Stimulated activated CD4-positive, alpha-beta T cell treated with anti-CD3 and anti-CD28 coated beads, TNF-alpha, amount 100 ng/mL, for 48 hours (primary cell): ENCODE results near the gene ATG16L2.
"Not testable (repeated sequence)": the region's sequence is repeated elsewhere in the genome, so short reads cannot be mapped to it uniquely, and the experiment has no call there.

Experiments used
- DNase-seq, 3 donors: peaks; one replicate each; pipeline ENCODE4 v3.0.0-alpha.2; 2020; ENCODE audit warnings: low read depth in 3 of 3

Gene ATG16L2

DNA sequence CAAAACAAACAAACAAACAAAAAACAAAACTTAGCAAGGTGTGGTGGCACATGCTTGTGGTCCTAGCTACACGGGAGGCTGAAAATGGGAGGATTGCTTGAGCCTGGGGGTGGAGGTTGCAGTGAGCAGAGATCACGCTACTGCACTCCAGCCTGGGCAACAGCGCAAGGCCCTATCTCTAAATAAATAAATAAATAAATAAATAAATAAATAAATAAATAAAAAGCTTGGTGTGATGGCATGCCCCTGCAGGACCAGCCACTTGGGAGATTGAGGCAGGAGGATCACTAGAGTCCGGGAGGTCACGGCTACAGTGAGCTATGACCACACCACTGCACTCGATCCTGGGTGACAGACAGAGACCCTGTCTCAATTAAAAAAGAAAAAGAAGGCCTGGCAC lies 11.4 kb upstream of the ATG16L2 start:
- no peak for DNase-seq

GRCh38 chr11:72805216-72805615 lies 9.0 kb upstream of the ATG16L2 start:
- DNase-seq = no peak

GRCh38 chr11:72806378-72806777 lies 7.8 kb upstream of the ATG16L2 start:
- DNase-seq = not testable (repeated sequence)

GRCh38 chr11:72807021-72807693 lies 7.1 kb upstream of the ATG16L2 start:
- no peak for DNase-seq

GRCh38 chr11:72807792-72808191 lies 6.4 kb upstream of the ATG16L2 start:
- DNase-seq = no peak

DNA sequence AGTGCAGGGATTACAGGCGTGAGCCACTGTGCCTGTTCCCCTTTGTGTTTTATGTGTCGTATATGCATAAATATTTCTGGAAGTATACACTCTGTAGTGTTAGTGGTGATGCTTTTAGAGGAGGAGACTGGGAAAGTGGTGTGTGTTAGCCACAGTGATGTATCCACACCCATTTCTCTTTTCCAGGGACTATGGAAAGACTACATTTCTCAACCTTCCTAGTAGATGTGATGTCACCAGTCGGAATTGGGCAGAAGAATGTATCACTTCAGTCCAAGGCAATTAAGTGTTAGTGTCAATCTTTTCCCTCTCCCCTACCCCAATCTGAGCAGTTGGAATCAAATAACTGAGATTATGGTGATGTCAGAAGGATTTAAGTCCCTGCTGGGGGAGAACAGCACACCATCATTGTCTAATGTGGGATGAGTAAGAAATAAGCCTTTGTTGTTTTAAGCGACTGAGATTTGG lies 5.8 kb upstream of the ATG16L2 start:
- DNase-seq = no peak

GRCh38 chr11:72811686-72812085 lies 2.5 kb upstream of the ATG16L2 start:
- DNase-seq = not testable (repeated sequence)

- DNase-seq = no peak
Measured at GRCh38 chr11:72812604-72812966, 1.6 kb upstream of the ATG16L2 start.

- DNase-seq = peak; percentile 53 to 73 (median 59)
Measured at GRCh38 chr11:72812967-72813739, 1.1 kb upstream of the ATG16L2 start.

- peak in 2 of 3 donors; percentile 65 to 82 for DNase-seq
Measured at GRCh38 chr11:72813740-72814285, 398 bp upstream of the ATG16L2 start.

- DNase-seq = no peak
Measured at GRCh38 chr11:72815110-72815618, 953 bp downstream of the ATG16L2 start.

DNA sequence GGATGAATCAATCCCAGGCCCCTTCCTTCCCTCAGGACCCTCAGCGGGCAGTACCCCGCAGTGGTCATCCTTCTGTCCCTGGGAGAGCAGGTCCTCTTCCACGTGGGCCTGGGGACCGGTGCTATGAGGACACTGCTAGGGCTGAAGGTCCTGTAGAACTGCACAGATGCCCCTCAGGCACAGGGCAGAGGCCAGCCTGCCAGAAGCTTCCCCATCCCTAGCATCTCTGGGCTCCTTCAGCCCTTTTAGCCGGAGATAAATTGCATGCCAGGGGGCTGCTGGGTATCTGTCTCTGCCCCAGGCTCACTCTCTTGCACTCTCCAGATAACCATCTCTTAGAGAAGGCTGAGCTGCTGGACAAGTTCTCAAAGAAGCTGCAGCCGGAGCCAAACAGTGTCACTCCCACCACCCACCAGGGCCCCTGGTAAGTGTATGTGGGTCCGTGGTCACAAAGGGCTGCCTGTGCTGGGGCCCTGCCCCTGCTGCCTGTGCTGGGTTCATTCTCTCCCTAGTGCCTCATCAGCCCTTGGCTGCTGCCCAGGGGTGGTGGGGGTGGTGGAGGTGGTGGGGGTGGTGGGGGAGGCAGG lies 2.3 kb downstream of the ATG16L2 start:
- no peak for DNase-seq

GRCh38 chr11:72817966-72818365 lies 3.8 kb downstream of the ATG16L2 start:
- DNase-seq = no peak

DNA sequence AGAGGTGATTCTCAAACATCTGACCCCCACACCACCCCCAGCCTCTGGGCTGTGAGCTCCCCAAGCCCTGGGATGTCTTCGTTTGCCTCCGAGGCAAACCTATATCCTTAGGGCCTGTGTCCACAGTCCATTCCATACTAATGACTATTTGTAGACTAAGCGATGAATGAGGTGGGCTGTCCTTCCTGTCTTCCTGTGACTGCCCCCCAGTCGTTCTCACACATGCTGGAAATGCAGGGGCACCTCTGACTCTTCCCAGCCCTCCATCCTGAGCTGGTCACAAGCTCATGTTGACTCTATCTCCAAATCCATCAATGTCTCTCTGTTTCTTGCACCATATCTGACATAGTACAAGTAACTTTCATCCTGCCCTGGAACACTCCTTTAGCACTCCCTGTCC lies 4.8 kb downstream of the ATG16L2 start:
- DNase-seq = no peak

- no peak for DNase-seq
Measured at GRCh38 chr11:72820439-72821139, 6.4 kb downstream of the ATG16L2 start.

DNA sequence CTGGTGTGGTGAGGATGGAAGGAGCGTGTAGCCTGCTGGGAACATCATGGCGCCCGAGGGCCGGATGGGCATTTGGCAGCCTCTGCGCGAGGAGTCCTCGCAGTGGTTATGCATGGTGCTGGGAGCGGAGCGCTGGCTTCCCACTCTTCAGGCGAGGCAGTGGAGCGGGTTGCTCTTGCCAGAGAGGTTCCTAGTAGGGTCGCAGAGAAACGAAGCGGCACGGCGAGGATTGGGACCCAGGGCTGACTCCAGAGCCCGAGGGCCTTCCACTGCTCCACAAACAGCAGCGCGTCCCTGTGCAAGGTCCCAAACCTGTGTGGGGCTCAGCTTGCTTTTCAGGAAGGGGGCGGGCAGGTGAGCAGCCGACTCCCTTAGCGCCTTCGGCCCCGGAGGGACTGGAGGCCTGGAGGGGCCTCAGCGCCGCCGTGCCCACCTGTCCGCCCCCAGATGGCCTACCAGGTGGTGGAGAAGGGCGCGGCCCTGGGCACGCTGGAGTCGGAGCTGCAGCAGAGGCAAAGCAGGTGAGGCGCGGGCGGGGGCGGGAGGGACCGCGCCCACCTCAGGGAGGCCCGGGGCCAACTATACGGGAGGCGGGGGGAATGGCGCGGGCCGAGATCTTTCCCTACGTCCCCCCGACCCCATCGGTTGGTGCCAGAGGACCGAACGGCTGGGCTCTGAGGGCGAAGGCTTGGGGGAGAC lies 7.2 kb downstream of the ATG16L2 start:
- no peak for DNase-seq

- DNase-seq = peak; percentile 63 to 86 (median 77)
Measured at GRCh38 chr11:72821920-72822799, 7.9 kb downstream of the ATG16L2 start.

GRCh38 chr11:72823105-72823804 lies 9.0 kb downstream of the ATG16L2 start:
- no peak for DNase-seq

GRCh38 chr11:72824020-72824419 lies 9.8 kb downstream of the ATG16L2 start:
- no peak for DNase-seq
